HG02642 (cell line): ENCODE data around the gene UBE3A.
"Not testable (repeated sequence)": the region's sequence is repeated elsewhere in the genome, so short reads cannot be mapped to it uniquely, and the experiment has no call there.

Experiments
- ATAC-seq: cut with Tn5 transposase; IDR thresholded peaks from one replicate; pipeline ENCODE4 v1.9.1; 2021; ENCODE audit warnings: mild to moderate bottlenecking; ENCODE audit not compliant: unreplicated experiment, poor library complexity

The UBE3A gene

GRCh38 chr15:25438601-25439368 lies at the start of gene UBE3A:
UBE3A (minus strand) TSS chr15:25439024; CDS start chr15:25409107, 29,917 bp downstream.
- peak; percentile 89 for ATAC-seq

- ATAC-seq = no peak
These were observed 48.5 kb upstream of the UBE3A start for GRCh38 chr15:25487226-25487884.

GRCh38 chr15:25486051-25486450 lies 47.2 kb upstream of the UBE3A start:
- no peak for ATAC-seq

GRCh38 chr15:25481208-25481859 lies 42.5 kb upstream of the UBE3A start:
- no peak for ATAC-seq

GRCh38 chr15:25478313-25478712 lies 39.5 kb upstream of the UBE3A start:
- ATAC-seq = no peak

- no peak for ATAC-seq
These were observed 39.0 kb upstream of the UBE3A start for GRCh38 chr15:25477816-25478215.

GRCh38 chr15:25474251-25474650 lies 35.4 kb upstream of the UBE3A start:
- ATAC-seq = no peak

GRCh38 chr15:25470230-25470629 lies 31.4 kb upstream of the UBE3A start:
- no peak for ATAC-seq

- ATAC-seq = no peak
These were observed 30.6 kb upstream of the UBE3A start for GRCh38 chr15:25469377-25469776.

- ATAC-seq = no peak
These were observed 29.8 kb upstream of the UBE3A start for GRCh38 chr15:25468611-25469010.

- ATAC-seq = no peak
These were observed 27.0 kb upstream of the UBE3A start for GRCh38 chr15:25465835-25466234.

GRCh38 chr15:25464784-25465183 lies 26.0 kb upstream of the UBE3A start:
- no peak for ATAC-seq

GRCh38 chr15:25464383-25464782 lies 25.6 kb upstream of the UBE3A start:
- no peak for ATAC-seq

GRCh38 chr15:25456196-25456595 lies 17.4 kb upstream of the UBE3A start:
- ATAC-seq = no peak

- ATAC-seq = no peak
These were observed 16.4 kb upstream of the UBE3A start for GRCh38 chr15:25455226-25455625.

GRCh38 chr15:25454771-25455170 lies 15.9 kb upstream of the UBE3A start:
- no peak for ATAC-seq

- not testable (repeated sequence) for ATAC-seq
These were observed 14.4 kb upstream of the UBE3A start for GRCh38 chr15:25453246-25453645.

GRCh38 chr15:25451501-25451900 lies 12.7 kb upstream of the UBE3A start:
- no peak for ATAC-seq

- no peak for ATAC-seq
These were observed 11.3 kb upstream of the UBE3A start for GRCh38 chr15:25450163-25450562.

GRCh38 chr15:25446076-25446475 lies 7.3 kb upstream of the UBE3A start:
- no peak for ATAC-seq

- no peak for ATAC-seq
These were observed 6.6 kb upstream of the UBE3A start for GRCh38 chr15:25445412-25445811.
